22Rv1 (cell line): ENCODE results near the gene MTMR12.
"Not testable (repeated sequence)": the region's sequence is repeated elsewhere in the genome, so short reads cannot be mapped to it uniquely, and the experiment has no call there.

Source experiments
- H3K27ac ChIP-seq: fragments of 450-650 bp; 2 replicates; pipeline ENCODE4 v1.5.1; 2017
- CTCF ChIP-seq: fragments of 450-650 bp; IDR thresholded peaks from 2 replicates; pipeline ENCODE4 v1.5.1; 2017; ENCODE audit warnings: mild to moderate bottlenecking
- ZFX ChIP-seq: fragments of 450-650 bp; IDR thresholded peaks from 2 replicates; pipeline ENCODE4 v1.6.1; 2017; ENCODE audit warnings: antibody characterized with exemption, borderline replicate concordance

MTMR12 gene

DNA sequence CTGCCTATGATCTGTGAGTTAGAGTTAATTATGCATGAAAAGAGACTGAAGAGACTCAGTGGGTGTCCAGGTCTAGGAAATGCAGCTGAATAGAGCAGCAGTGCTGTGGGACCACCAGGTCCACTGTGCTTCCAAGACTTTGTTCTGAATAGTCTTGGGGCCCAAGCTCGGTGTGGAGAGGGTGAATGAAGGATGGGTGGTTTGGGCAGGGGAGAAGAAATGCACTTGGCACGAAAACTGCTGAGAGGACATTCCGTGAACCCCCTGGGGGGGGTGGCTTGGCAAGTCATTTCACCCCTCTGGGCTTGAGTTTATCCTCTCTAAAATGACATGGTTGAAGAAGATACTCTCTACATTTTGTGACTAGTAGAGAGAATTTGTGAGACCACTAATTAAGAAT, 102.6 kb downstream of the MTMR12 start:
- no peak overlapping the region for H3K27ac ChIP-seq
- TF ChIP-seq CTCF: no peak
- TF ChIP-seq ZFX: no peak

- H3K27ac ChIP-seq: not testable (repeated sequence)
These were observed 103.9 kb downstream of the MTMR12 start for GRCh38 chr5:32208837-32209236.

DNA sequence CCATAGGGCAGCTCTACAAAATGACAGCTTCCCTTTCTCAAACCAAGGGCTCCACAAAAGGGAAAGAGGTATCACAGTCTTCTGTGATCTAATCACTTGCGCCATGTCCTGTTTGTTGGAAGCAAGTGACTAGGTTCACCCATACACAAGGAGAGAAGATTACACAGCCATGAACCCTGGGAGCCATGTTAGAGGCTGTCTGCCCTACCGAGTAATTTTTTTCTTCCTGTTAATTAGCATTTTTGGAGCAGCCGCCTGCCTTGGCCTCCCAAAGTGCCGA, 105.4 kb downstream of the MTMR12 start:
- no peak overlapping the region; the same call in 1 of the 2 replicates for H3K27ac ChIP-seq

DNA sequence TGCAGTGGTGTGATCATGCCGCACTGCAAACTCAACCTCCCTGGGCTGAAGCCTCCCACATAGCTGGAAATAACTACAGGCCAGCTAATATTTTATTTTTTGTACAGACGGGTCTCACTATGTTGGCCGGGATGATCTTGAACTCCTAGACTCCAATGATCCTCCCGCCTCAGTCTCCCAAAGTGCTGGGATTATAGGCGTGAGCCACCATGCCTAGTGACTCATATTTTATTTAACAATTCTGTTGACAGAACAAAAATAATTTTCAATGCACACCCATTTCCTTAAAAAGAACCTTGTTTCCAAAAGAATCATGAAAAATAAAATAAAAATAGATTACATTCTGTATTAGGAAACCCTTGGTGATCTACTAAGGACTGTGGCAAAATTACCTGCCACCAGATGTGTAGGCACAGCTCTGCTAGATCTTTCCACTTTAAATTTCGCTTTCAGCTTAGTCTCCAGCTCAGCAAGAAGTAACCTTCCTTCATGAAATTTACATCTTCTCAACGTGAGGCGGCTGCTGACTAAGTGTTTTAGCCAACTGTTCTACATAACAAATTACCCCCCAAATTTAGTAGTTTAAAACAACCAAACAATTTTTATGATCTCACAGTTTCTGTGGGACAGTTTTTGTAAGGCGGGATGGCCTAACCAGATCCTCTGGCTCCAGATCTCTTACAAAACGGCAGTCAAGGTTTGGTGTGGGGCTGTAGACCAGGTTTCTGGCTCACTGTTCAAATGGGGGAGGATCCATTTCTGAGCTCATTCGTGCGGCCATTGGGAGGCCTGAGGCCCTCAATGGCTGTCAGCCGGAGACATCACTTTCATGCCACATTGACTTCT, 106.0 kb downstream of the MTMR12 start:
- no peak overlapping the region; the same call in 1 of the 2 replicates for H3K27ac ChIP-seq
- no peak for TF ChIP-seq CTCF
- TF ChIP-seq ZFX: no peak

More for the DNA sequence above, 105.4 kb downstream of the MTMR12 start:
- TF ChIP-seq CTCF (no peak), ZFX (no peak)

- TF ChIP-seq ZFX (no peak), CTCF (no peak)
- no peak overlapping the region for H3K27ac ChIP-seq
These were observed 106.7 kb downstream of the MTMR12 start for GRCh38 chr5:32206053-32206452.

GRCh38 chr5:32202394-32202793, 110.3 kb downstream of the MTMR12 start:
- TF ChIP-seq CTCF: no peak
- no peak for TF ChIP-seq ZFX
- no peak overlapping the region for H3K27ac ChIP-seq

- no peak for TF ChIP-seq ZFX
- no peak for TF ChIP-seq CTCF
- H3K27ac ChIP-seq: no peak overlapping the region
These were observed 111.5 kb downstream of the MTMR12 start for GRCh38 chr5:32201122-32201753.
